GM15510 (cell line): ENCODE measurements around the gene ZNF493.

ENCODE experiments used
- POLR2A ChIP-seq: IDR thresholded peaks from 3 replicates; pipeline ENCODE4 v1.6.1; 2011; ENCODE audit warnings: borderline replicate concordance; ENCODE audit not compliant: insufficient read length; ENCODE audit errors: extremely low read depth

ZNF493 gene

GRCh38 chr19:21439201-21439751, 42.3 kb downstream of the ZNF493 start:
- no peak for TF ChIP-seq POLR2A

GRCh38 chr19:21440321-21440720, 43.4 kb downstream of the ZNF493 start:
- no peak for TF ChIP-seq POLR2A

- TF ChIP-seq POLR2A: no peak
These were observed 54.3 kb downstream of the ZNF493 start for GRCh38 chr19:21451187-21451586.

GRCh38 chr19:21454901-21455300, 58.0 kb downstream of the ZNF493 start:
- no peak for TF ChIP-seq POLR2A

GRCh38 chr19:21460686-21461085, 63.8 kb downstream of the ZNF493 start:
- no peak for TF ChIP-seq POLR2A

- no peak for TF ChIP-seq POLR2A
These were observed 65.6 kb downstream of the ZNF493 start for GRCh38 chr19:21462540-21462939.

GRCh38 chr19:21463449-21464105, 66.6 kb downstream of the ZNF493 start:
- no peak for TF ChIP-seq POLR2A

- TF ChIP-seq POLR2A: no peak
These were observed 69.7 kb downstream of the ZNF493 start for GRCh38 chr19:21466627-21467026.

- TF ChIP-seq POLR2A: no peak
These were observed 71.9 kb downstream of the ZNF493 start for GRCh38 chr19:21468791-21469190.

GRCh38 chr19:21472507-21472906, 75.6 kb downstream of the ZNF493 start:
- no peak for TF ChIP-seq POLR2A

GRCh38 chr19:21474671-21475181, 77.8 kb downstream of the ZNF493 start:
- no peak for TF ChIP-seq POLR2A
